Measurements from ENCODE around the gene FLCN.

The FLCN gene

GRCh38 chr17:17236295-17237025, 508 bp downstream of the FLCN start:
- in situ Hi-C loops (cut with MboI; ENCODE audit: low sequenced_read_pairs, unreplicated experiment) = no loop called here

GRCh38 chr17:17235212-17236174, 1.5 kb downstream of the FLCN start:
- no peak for DNase-seq (ENCODE audit: low spot score)
- in situ Hi-C loops (cut with MboI; ENCODE audit: low sequenced_read_pairs, unreplicated experiment) = no loop called here
- no peak for TF ChIP-seq CTCF (IDR thresholded peaks at IDR 0.05; ENCODE audit: borderline replicate concordance, control extremely low read depth, extremely low read depth, insufficient read depth, missing control alignments)

More at GRCh38 chr17:17236295-17237025, 508 bp downstream of the FLCN start:
- no peak for DNase-seq (ENCODE audit: low spot score)
- TF ChIP-seq CTCF (IDR thresholded peaks at IDR 0.05; ENCODE audit: borderline replicate concordance, control extremely low read depth, extremely low read depth, insufficient read depth, missing control alignments) = no peak

- DNase-seq (ENCODE audit: low spot score) = no peak
Observed at GRCh38 chr17:17232303-17232621, 4.7 kb downstream of the FLCN start.

GRCh38 chr17:17231621-17232302, 5.2 kb downstream of the FLCN start:
- DNase-seq (ENCODE audit: low spot score) = no peak
- no peak for TF ChIP-seq CTCF (IDR thresholded peaks at IDR 0.05; ENCODE audit: borderline replicate concordance, control extremely low read depth, extremely low read depth, insufficient read depth, missing control alignments)
- in situ Hi-C loops (cut with MboI; ENCODE audit: low sequenced_read_pairs, unreplicated experiment) = no loop called here

More at GRCh38 chr17:17232303-17232621, 4.7 kb downstream of the FLCN start:
- in situ Hi-C loops (cut with MboI; ENCODE audit: low sequenced_read_pairs, unreplicated experiment) = no loop called here
- TF ChIP-seq CTCF (IDR thresholded peaks at IDR 0.05; ENCODE audit: borderline replicate concordance, control extremely low read depth, extremely low read depth, insufficient read depth, missing control alignments) = no peak

GRCh38 chr17:17229416-17230384, 7.3 kb downstream of the FLCN start:
- in situ Hi-C loops (cut with MboI; ENCODE audit: low sequenced_read_pairs, unreplicated experiment) = no loop called here
- DNase-seq (ENCODE audit: low spot score) = no peak
- TF ChIP-seq CTCF (IDR thresholded peaks at IDR 0.05; ENCODE audit: borderline replicate concordance, control extremely low read depth, extremely low read depth, insufficient read depth, missing control alignments) = no peak

Data from GM13976 (cell line).